CD4-positive, alpha-beta T cell treated with Interleukin-15 for 1 hour (primary cell): ENCODE measurements around the gene CSH1.
A peak's percentile ranks its signal among the peaks of the same experiment; 100 is the strongest.

Experiments
- DNase-seq: peaks from one replicate; pipeline ENCODE4 v3.0.0-alpha.2; 2020

CSH1 gene

DNA sequence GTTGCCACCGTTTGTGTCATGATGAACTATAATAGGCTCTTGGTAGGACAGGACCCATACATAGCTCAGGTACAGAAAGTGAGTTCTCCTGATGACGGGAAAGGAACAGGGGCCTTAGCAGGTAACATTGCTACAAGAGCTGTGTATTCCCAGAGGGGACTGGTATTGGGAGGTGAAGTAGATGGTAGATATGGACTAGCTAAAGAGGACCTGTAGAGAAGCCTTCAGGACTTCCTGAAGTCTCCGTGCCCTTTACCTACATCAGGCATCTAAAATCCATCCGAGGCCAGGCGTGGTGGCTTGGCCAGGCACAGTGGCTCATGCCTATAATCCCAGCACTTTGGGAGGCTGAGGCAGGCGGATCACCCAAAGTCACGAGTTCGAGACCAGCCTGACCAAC, 41.2 kb downstream of the CSH1 start:
- no peak for DNase-seq

DNA sequence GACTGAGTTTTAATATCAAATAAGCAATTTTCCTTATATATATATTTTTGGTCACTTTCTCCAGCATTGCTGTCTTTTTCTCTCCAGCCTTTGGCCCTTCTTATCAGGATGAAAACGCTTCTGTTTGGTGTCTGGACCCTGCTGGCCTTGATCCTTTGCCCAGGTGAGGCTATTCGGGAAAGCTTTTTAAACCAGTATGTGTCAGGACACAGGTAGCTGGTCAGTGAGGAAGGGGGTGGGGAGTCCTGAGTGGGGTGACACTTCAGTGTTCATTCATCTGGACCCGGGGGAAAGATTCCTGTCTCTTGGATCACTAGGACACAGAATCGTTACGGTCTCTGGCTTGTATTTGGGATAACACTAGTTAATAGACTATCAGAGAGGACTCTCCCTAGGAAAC, 41.7 kb downstream of the CSH1 start:
- no peak for DNase-seq

DNA sequence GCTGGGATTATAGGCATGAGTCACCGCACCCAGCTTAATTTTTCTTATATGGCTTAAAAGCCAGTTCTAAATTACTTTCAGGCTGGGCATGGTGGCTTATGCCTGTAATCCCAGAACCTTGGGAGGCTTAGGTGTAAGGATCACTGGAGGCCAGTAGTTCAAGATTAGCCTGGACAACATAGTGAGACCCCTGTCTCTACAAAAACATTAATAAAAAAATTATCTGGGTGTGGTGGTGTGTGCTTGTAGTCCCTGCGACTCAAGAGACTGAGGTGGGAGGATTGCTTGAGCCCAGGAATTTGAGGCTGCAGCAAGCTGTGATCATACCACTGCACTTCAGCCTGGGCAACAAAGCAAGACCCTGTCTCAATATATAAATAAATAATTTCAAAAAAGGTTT, 43.1 kb downstream of the CSH1 start:
- no peak for DNase-seq

DNA sequence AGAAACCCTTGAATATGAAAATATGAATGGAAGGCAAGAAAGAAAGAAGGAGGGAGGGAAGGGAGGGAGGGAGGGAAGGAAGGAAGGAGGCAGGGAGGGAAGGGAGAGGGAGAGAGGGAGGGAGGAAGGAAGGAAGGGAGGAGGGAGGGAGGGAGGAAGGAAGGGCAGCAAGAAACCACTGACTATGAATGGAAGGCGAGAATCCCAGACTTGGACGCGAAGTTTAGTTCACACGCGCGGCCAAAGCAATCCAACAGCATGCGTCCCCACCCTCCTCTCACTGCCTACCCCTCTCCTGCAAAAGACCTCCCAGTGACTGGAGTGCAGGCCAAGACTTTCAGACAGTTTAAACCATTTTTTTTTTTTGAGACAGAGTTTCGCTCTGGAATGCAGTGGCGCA, 46.0 kb downstream of the CSH1 start:
- DNase-seq: no peak

DNA sequence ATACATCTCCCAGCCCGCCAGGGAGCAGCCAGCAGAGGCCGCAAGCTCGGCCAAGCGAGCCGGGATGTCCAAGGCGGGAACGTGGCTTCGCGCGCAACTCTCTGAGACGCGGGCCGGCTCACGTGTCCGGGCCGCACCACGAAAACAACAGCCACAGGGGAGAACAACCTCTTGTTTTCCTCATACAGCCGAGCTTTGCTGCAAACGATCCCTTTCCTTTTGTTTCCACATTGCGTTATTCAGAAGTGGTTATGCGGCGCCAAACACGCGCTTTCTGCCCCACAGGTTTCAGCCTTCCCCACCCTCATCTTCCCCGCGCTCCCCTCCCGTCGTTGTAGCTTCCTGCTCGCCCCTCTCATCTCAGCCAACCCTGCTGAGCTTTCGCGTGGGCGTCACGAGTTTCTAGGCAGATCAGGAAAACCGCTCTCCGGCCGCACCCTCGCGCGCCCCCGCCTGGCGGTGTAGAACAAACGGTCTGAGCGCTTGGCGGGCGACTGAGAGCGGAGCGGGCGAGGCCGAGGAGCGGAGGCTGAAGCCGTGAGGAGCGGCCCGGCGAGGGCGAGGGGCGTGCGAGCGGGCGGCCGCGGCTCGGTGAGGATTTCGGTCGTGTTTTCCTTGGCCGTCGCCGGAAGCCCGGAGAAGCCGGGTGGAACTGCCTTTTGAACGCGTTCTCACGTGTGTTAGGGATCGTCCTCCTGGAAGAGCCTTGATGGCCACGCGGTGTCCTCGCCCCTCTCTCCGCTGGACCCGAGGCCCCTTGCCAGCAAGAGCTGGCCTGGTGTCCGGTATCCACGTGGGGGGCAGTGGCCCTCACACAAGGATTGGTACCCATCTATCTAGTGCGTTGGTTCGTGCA, 47.3 kb downstream of the CSH1 start:
- peak; percentile 95 for DNase-seq

DNA sequence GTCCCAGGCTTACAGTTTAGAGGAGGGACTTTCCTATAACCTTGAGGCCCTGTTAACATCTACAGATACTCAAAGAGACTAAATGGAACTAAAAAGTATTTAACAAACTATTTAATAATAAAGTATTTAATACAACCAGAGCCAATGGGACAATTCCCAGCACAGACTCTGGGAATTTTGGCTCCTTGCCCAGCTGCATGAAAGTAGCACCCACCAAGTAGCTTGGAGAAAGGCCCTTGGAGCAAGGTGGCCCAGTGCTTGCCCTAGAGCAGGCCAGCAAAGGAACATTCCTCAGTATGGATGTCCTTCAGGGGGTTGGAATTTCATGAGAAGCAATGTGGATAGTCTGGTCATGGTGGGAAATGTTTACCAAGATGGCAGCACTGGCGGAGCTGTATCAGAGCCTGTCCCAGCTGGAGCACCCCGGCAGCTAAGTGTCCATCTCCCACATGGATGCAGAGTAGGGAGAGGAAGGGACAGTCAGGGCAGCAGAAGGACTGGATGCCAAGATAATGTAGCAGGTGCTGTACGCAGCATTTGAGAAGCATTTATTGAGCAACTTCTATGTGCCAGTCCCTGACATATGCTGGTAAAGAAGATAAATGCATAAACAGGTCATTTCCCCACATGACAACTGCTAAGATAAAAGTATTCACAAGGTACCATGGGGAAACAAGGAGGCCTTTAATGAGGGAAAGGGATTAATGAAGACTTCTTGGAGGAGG, 48.7 kb downstream of the CSH1 start:
- no peak for DNase-seq

DNA sequence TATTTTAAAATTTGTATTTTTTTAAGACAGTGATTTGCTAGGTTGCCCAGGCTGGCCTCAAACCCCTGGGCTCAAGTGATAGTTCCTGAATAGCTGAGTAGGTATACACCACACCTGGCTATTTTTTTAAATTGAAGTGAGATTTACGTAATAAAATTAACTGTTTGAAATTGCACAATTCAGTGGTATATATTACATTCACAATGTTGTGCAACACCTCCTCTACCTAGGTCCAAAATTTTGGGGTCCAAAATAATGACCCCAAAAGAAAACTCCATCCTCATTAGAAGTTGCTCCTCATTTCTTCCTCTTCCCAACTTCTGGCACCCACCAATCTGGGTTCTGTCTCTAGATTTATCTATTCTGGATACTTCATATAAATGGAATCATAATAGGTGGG, 50.9 kb downstream of the CSH1 start:
- no peak for DNase-seq
